ENCODE results near the gene TTF2. TPM values are rescaled to one million over a fixed set of nuclear protein-coding genes. Genes with fewer than 3 reads are reported as not detected.
"Not testable (repeated sequence)": the region's sequence is repeated elsewhere in the genome, so short reads cannot be mapped to it uniquely, and the experiment has no call there.

Gene TTF2
- total and polyA plus RNA-seq, 2 experiments from 2014 or later: 6.5 to 9.8 TPM

- Histone ChIP-seq H3K4me2 (ENCODE audit: unreplicated experiment) (no peak overlapping the region), H3K4me3 (no peak overlapping the region), H3K79me2 (ENCODE audit: insufficient read depth) (no peaks in the 10 kb centered on the region), H2AFZ (no peak overlapping the region), H3K4me1 (ENCODE audit: insufficient read depth) (peaks cover 10% of the 10 kb centered on the region), H3K9me2 (ENCODE audit: insufficient read depth) (no peaks in the 10 kb centered on the region), H3K9me3 (ENCODE audit: low read depth) (no peaks in the 10 kb centered on the region), H3K27ac (no peak overlapping the region), H3K36me3 (ENCODE audit: low read depth) (no peaks in the 10 kb centered on the region), H3K27me3 (replicated peaks; ENCODE audit: insufficient read depth) (no peaks in the 10 kb centered on the region), H4K20me1 (ENCODE audit: insufficient read depth) (no peaks in the 10 kb centered on the region), H3F3A (ENCODE audit: insufficient read depth) (no peaks in the 10 kb centered on the region), H3K9ac (no peak overlapping the region)
- 100% methylated on average over 1 of the region's 1 CpG for WGBS, 2 experiments (ENCODE audit: low coverage in 1 of 2, low lambda C conversion rate in 2 of 2, missing lambda C conversion rate in 2 of 2)
- no peak for DNase-seq
- TF ChIP-seq EZH2phosphoT487 (IDR thresholded peaks at IDR 0.05; ENCODE audit: insufficient read depth, low read depth) (no peak), EZH2 (IDR thresholded peaks at IDR 0.05; ENCODE audit: insufficient read depth, poor library complexity, severe bottlenecking) (no peak)
- in situ Hi-C loops (cut with MboI): no loop called here
Observed at GRCh38 chr1:117101334-117101733, 41.2 kb downstream of the TTF2 start.

- DNase-seq; H3F3A ChIP-seq (ENCODE audit: insufficient read depth); H3K9me2 ChIP-seq (ENCODE audit: insufficient read depth); H3K9me3 ChIP-seq (ENCODE audit: low read depth); H4K20me1 ChIP-seq (ENCODE audit: insufficient read depth); H3K4me3 ChIP-seq; H3K36me3 ChIP-seq (ENCODE audit: low read depth); H3K9ac ChIP-seq; H2AFZ ChIP-seq; H3K79me2 ChIP-seq (ENCODE audit: insufficient read depth); H3K27ac ChIP-seq; H3K4me2 ChIP-seq (ENCODE audit: unreplicated experiment); H3K4me1 ChIP-seq (ENCODE audit: insufficient read depth); in situ Hi-C loops (cut with MboI); H3K27me3 ChIP-seq (replicated peaks; ENCODE audit: insufficient read depth): not testable (repeated sequence)
- WGBS, 2 experiments (ENCODE audit: low coverage in 1 of 2, low lambda C conversion rate in 2 of 2, missing lambda C conversion rate in 2 of 2): 96 to 97% methylated on average over 3 of the region's 3 CpGs
Observed at GRCh38 chr1:117101858-117102257, 41.7 kb downstream of the TTF2 start.

GRCh38 chr1:117104986-117105385, 44.9 kb downstream of the TTF2 start:
- Histone ChIP-seq H3K9me2 (ENCODE audit: insufficient read depth) (no peaks in the 10 kb centered on the region), H3K4me1 (ENCODE audit: insufficient read depth) (no peaks in the 10 kb centered on the region), H3K27ac (no peak overlapping the region), H3K9me3 (ENCODE audit: low read depth) (no peaks in the 10 kb centered on the region), H3K4me2 (ENCODE audit: unreplicated experiment) (no peak overlapping the region), H4K20me1 (ENCODE audit: insufficient read depth) (no peaks in the 10 kb centered on the region), H3K36me3 (ENCODE audit: low read depth) (no peaks in the 10 kb centered on the region), H3K79me2 (ENCODE audit: insufficient read depth) (no peaks in the 10 kb centered on the region), H3F3A (ENCODE audit: insufficient read depth) (no peaks in the 10 kb centered on the region), H2AFZ (no peak overlapping the region), H3K9ac (no peak overlapping the region), H3K4me3 (no peak overlapping the region), H3K27me3 (replicated peaks; ENCODE audit: insufficient read depth) (no peaks in the 10 kb centered on the region)
- WGBS, 2 experiments (ENCODE audit: low coverage in 1 of 2, low lambda C conversion rate in 2 of 2, missing lambda C conversion rate in 2 of 2): 39 to 45% methylated on average over 3 of the region's 3 CpGs
- no peak for TF ChIP-seq EZH2phosphoT487 (IDR thresholded peaks at IDR 0.05; ENCODE audit: insufficient read depth, low read depth)
- TF ChIP-seq EZH2 (IDR thresholded peaks at IDR 0.05; ENCODE audit: insufficient read depth, poor library complexity, severe bottlenecking): no peak
- in situ Hi-C loops (cut with MboI): no loop called here
- no peak for DNase-seq

GRCh38 chr1:117105722-117106121, 45.6 kb downstream of the TTF2 start:
- no peaks in the 10 kb centered on the region for H3K79me2 ChIP-seq (ENCODE audit: insufficient read depth)
- H3K9me2 ChIP-seq (ENCODE audit: insufficient read depth): no peaks in the 10 kb centered on the region
- H3K4me3 ChIP-seq: no peak overlapping the region
- no peaks in the 10 kb centered on the region for H3K9me3 ChIP-seq (ENCODE audit: low read depth)
- H2AFZ ChIP-seq: no peak overlapping the region
- H3F3A ChIP-seq (ENCODE audit: insufficient read depth): no peaks in the 10 kb centered on the region
- DNase-seq: no peak
- no peak overlapping the region for H3K4me2 ChIP-seq (ENCODE audit: unreplicated experiment)
- no peaks in the 10 kb centered on the region for H3K27me3 ChIP-seq (replicated peaks; ENCODE audit: insufficient read depth)
- H4K20me1 ChIP-seq (ENCODE audit: insufficient read depth): no peaks in the 10 kb centered on the region
- H3K9ac ChIP-seq: no peak overlapping the region
- in situ Hi-C loops (cut with MboI): no loop called here
- TF ChIP-seq EZH2 (IDR thresholded peaks at IDR 0.05; ENCODE audit: insufficient read depth, poor library complexity, severe bottlenecking) (no peak), EZH2phosphoT487 (IDR thresholded peaks at IDR 0.05; ENCODE audit: insufficient read depth, low read depth) (no peak)
- H3K27ac ChIP-seq: no peak overlapping the region
- peaks cover 2% of the 10 kb centered on the region; the same call in 1 of the 2 replicates for H3K4me1 ChIP-seq (ENCODE audit: insufficient read depth)
- no peaks in the 10 kb centered on the region for H3K36me3 ChIP-seq (ENCODE audit: low read depth)

GRCh38 chr1:117106478-117106877, 46.4 kb downstream of the TTF2 start:
- no peaks in the 10 kb centered on the region for H3K9me2 ChIP-seq (ENCODE audit: insufficient read depth)
- H3K4me3 ChIP-seq: no peak overlapping the region
- in situ Hi-C loops (cut with MboI): no loop called here
- 87 to 93% methylated on average over 2 of the region's 2 CpGs for WGBS, 2 experiments (ENCODE audit: low coverage in 1 of 2, low lambda C conversion rate in 2 of 2, missing lambda C conversion rate in 2 of 2)
- DNase-seq: no peak
- no peaks in the 10 kb centered on the region for H3K27me3 ChIP-seq (replicated peaks; ENCODE audit: insufficient read depth)
- no peaks in the 10 kb centered on the region for H4K20me1 ChIP-seq (ENCODE audit: insufficient read depth)
- H3K36me3 ChIP-seq (ENCODE audit: low read depth): no peaks in the 10 kb centered on the region
- H3K79me2 ChIP-seq (ENCODE audit: insufficient read depth): no peaks in the 10 kb centered on the region
- no peak overlapping the region for H3K4me2 ChIP-seq (ENCODE audit: unreplicated experiment)
- no peak overlapping the region for H3K9ac ChIP-seq
- no peaks in the 10 kb centered on the region for H3F3A ChIP-seq (ENCODE audit: insufficient read depth)
- H2AFZ ChIP-seq: no peak overlapping the region
- TF ChIP-seq EZH2phosphoT487 (IDR thresholded peaks at IDR 0.05; ENCODE audit: insufficient read depth, low read depth): no peak
- no peak for TF ChIP-seq EZH2 (IDR thresholded peaks at IDR 0.05; ENCODE audit: insufficient read depth, poor library complexity, severe bottlenecking)
- H3K9me3 ChIP-seq (ENCODE audit: low read depth): no peaks in the 10 kb centered on the region
- H3K4me1 ChIP-seq (ENCODE audit: insufficient read depth): peaks cover 7% of the 10 kb centered on the region; the same call in 1 of the 2 replicates
- no peak overlapping the region for H3K27ac ChIP-seq

All from GM23248 (cell line).